H1 (cell line): Measurements from ENCODE around the gene SYNE4.

Experiments
- CHD1 ChIP-seq: IDR thresholded peaks from 2 replicates; pipeline ENCODE4 v1.6.1; 2012; ENCODE audit warnings: low read depth, low read length, improper control_type of control experiment
- CHD2 ChIP-seq: IDR thresholded peaks from 2 replicates; pipeline ENCODE4 v1.6.1; 2012; ENCODE audit warnings: low read length, improper control_type of control experiment
- CTCF ChIP-seq, 3 experiments: IDR thresholded peaks; 1 replicate in 2 of 3; 2 replicates in 1 of 3; pipeline versions ENCODE4 v1.5.1 to v1.6.1; 2011; ENCODE audit warnings: low read length in 3 of 3, mild to moderate bottlenecking in 3 of 3, inconsistent platforms in 2 of 3, low read depth in 1 of 3, moderate library complexity in 1 of 3; ENCODE audit not compliant: insufficient read depth in 1 of 3; ENCODE audit errors: control extremely low read depth in 1 of 3
- MAFK ChIP-seq: IDR thresholded peaks from 2 replicates; pipeline ENCODE4 v1.6.1; 2012; ENCODE audit warnings: low read depth, mild to moderate bottlenecking, improper control_type of control experiment, low read length
- MAX ChIP-seq: IDR thresholded peaks from 2 replicates; pipeline ENCODE4 v1.6.1; 2012; ENCODE audit warnings: inconsistent platforms
- POLR2A ChIP-seq, 2 experiments: IDR thresholded peaks; 1 replicate in 1 of 2; 2 replicates in 1 of 2; pipeline ENCODE4 v1.6.1; 2011; ENCODE audit warnings: low read depth in 2 of 2, low read length in 2 of 2, mild to moderate bottlenecking in 2 of 2; ENCODE audit errors: control extremely low read depth in 1 of 2
- SAP30 ChIP-seq: fragments of 300-600 bp; sonication (generic); IDR thresholded peaks from 2 replicates; pipeline ENCODE4 v1.7.1; 2012; ENCODE audit warnings: low read length, moderate library complexity, mild to moderate bottlenecking, inconsistent platforms; ENCODE audit not compliant: insufficient read depth, insufficient replicate concordance
- SIX5 ChIP-seq: IDR thresholded peaks from 2 replicates; pipeline ENCODE4 v1.6.1; 2011; ENCODE audit warnings: mild to moderate bottlenecking, low read depth, low read length
- SP2 ChIP-seq: IDR thresholded peaks from 2 replicates; pipeline ENCODE4 v1.6.1; 2012; ENCODE audit warnings: mild to moderate bottlenecking, low read length, inconsistent platforms
- SRF ChIP-seq: IDR thresholded peaks from 2 replicates; pipeline ENCODE4 v1.6.1; 2011; ENCODE audit warnings: mild to moderate bottlenecking, low read depth, low read length, moderate library complexity
- TEAD4 ChIP-seq: IDR thresholded peaks from 2 replicates; pipeline ENCODE4 v1.6.1; 2012; ENCODE audit warnings: low read depth, low read length, inconsistent platforms, mixed read lengths

DNA sequence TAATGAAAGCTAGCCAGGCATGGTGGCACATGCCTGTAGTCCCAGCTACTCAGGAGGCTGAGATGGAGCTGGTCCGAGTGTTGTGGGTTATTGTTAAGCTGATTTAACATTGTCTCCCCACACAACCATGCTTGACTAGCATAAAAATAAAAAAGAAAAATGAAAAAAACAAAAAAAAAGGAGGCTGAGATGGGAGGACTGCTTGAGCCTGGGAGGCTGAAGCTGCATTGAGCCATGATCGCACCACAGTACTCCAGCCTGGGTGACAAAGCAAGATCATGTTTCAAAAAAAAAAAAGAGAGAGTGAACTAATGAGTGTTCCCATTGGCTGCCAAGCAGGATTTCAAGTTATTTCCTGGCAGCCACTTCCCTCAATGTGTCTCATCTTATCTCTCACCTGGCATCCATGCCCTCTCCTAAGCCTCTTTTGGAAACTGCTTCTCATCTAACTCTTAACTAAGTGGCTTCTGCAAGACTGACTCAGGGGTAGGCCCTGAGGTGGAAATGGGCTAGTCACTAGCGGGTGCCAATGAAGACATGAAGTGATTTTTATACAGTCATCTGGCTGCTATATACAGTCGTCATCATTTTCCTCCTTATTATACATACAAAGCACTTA, 40.6 kb upstream of the SYNE4 start:
- TF ChIP-seq CTCF (IDR thresholded peaks at IDR 0.05; ENCODE audit: control extremely low read depth in 1 of 3, insufficient read depth in 1 of 3, low read depth in 1 of 3, low read length in 3 of 3) (no peak), CHD1 (no peak), POLR2A (IDR thresholded peaks at IDR 0.05; ENCODE audit: control extremely low read depth in 1 of 2, low read depth in 2 of 2, low read length in 2 of 2) (no peak), SP2 (no peak), SRF (no peak), MAFK (no peak), MAX (no peak), TEAD4 (no peak), SAP30 (no peak), CHD2 (no peak), SIX5 (no peak)
